Prostate gland (tissue), 2 donors: ENCODE results near the gene ZNRF2. TPM values are rescaled to one million over a fixed set of nuclear protein-coding genes. Genes with fewer than 3 reads are reported as not detected.

Source experiments
- DNase-seq: peaks from one replicate; pipeline ENCODE4 v3.0.0-alpha.2; 2019; ENCODE audit warnings: low spot score
- H3K27ac ChIP-seq, 2 donors: fragments of 200-600 bp; sonication (generic); 2 replicates each; pipeline ENCODE4 v1.5.1; 2017 to 2019
- H3K27me3 ChIP-seq: fragments of 200-600 bp; sonication (generic); replicated peaks from 2 replicates; pipeline ENCODE4 v1.5.1; 2019; ENCODE audit not compliant: insufficient read depth
- H3K36me3 ChIP-seq, 2 donors: fragments of 200-600 bp; sonication (generic); 1 replicate in 1 of 2; 2 replicates in 1 of 2; pipeline versions ENCODE4 v1.5.1 to v1.8.1; 2017 to 2019
- H3K4me1 ChIP-seq: fragments of 200-600 bp; sonication (generic); replicated peaks from 2 replicates; pipeline ENCODE4 v1.5.1; 2019
- H3K4me3 ChIP-seq, 2 donors: fragments of 200-600 bp; sonication (generic); 2 replicates each; pipeline ENCODE4 v1.5.1; 2017 to 2019
- H3K9me3 ChIP-seq: fragments of 200-600 bp; sonication (generic); 2 replicates; pipeline ENCODE4 v1.5.1; 2017
- POLR2A ChIP-seq: fragments of 450-650 bp; IDR thresholded peaks from one replicate; pipeline ENCODE4 v1.6.1; 2016; ENCODE audit warnings: antibody characterized with exemption, mild to moderate bottlenecking
- POLR2AphosphoS5 ChIP-seq: sonication (generic); formaldehyde crosslinking; IDR thresholded peaks from one replicate; pipeline ENCODE4 v1.6.1; 2017; ENCODE audit warnings: antibody characterized with exemption
- WGBS: methylation state at CpG from one replicate; pipeline ENCODE4 v1.1.5; 2018; 5-methylcytosine and 5-hydroxymethylcytosine counted together
- intact Hi-C: fragments of 100-400 bp; cut with DNase I; formaldehyde crosslinking; loops from one replicate; pipeline ENCODE4 v1.14.2; 2022
- total RNA-seq, 2 donors: library from RNA; depleted of rRNA; stranded (reverse); fragments of >200 nt; gene quantifications; one replicate each; pipeline ENCODE4 v1.1.0, GENCODE V29; 2016
- TF ChIP-seq, protein P1 (sequence below), 4 experiments: fragments of 200-600 bp in 2 of 4; fragments of 450-650 bp in 2 of 4; sonication (generic) in 2 of 4; IDR thresholded peaks; 1 replicate in 3 of 4; 2 replicates in 1 of 4; pipeline ENCODE4 v1.5.1; 2016 to 2019; ENCODE audit warnings: antibody characterized with exemption in 4 of 4, mild to moderate bottlenecking in 2 of 4, moderate library complexity in 2 of 4

Gene ZNRF2
- total RNA-seq, 2 donors from 2014 or later: 23.0 to 35.2 TPM

DNA sequence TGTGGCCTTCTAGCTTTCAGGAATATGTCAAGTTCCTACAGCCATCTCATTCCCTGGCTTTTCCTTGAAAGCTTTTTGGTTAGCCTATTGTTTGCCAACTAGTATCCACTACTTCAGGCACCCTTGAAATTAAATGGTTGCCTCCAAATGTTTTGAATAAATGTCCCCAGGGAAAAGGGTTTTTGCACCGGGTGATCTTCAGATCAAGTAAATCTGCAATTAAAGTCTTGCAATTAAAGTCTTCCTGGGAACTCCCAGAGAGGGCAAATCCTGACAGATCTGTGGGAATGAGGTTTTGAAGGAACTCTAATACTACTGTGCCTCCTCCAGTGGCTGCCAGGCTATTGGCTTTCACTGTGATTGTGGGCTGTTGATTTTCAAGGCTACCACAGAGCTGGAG lies 17.7 kb upstream of the ZNRF2 start:
- no peaks in the 10 kb centered on the region for H3K4me1 ChIP-seq

GRCh38 chr7:30268586-30268985 lies 15.8 kb upstream of the ZNRF2 start:
- no peaks in the 10 kb centered on the region for H3K9me3 ChIP-seq
- no peaks in the 10 kb centered on the region for H3K27me3 ChIP-seq
- no peaks in the 10 kb centered on the region for H3K36me3 ChIP-seq
- no peaks in the 10 kb centered on the region for H3K4me1 ChIP-seq
- TF ChIP-seq POLR2AphosphoS5 (no peak), POLR2A (no peak)
- TF ChIP-seq, protein P1, sequence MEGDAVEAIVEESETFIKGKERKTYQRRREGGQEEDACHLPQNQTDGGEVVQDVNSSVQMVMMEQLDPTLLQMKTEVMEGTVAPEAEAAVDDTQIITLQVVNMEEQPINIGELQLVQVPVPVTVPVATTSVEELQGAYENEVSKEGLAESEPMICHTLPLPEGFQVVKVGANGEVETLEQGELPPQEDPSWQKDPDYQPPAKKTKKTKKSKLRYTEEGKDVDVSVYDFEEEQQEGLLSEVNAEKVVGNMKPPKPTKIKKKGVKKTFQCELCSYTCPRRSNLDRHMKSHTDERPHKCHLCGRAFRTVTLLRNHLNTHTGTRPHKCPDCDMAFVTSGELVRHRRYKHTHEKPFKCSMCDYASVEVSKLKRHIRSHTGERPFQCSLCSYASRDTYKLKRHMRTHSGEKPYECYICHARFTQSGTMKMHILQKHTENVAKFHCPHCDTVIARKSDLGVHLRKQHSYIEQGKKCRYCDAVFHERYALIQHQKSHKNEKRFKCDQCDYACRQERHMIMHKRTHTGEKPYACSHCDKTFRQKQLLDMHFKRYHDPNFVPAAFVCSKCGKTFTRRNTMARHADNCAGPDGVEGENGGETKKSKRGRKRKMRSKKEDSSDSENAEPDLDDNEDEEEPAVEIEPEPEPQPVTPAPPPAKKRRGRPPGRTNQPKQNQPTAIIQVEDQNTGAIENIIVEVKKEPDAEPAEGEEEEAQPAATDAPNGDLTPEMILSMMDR (IDR thresholded peaks at IDR 0.05): no peak
- 86% methylated on average over 6 of the region's 6 CpGs for WGBS
- DNase-seq: no peak
- H3K27ac ChIP-seq: no peak overlapping the region
- intact Hi-C loops: no loop called here
- no peak overlapping the region for H3K4me3 ChIP-seq

More for the DNA sequence above, 17.7 kb upstream of the ZNRF2 start:
- DNase-seq: no peak
- no peaks in the 10 kb centered on the region for H3K27me3 ChIP-seq
- TF ChIP-seq, protein P1 (IDR thresholded peaks at IDR 0.05): no peak
- TF ChIP-seq POLR2AphosphoS5 (no peak), POLR2A (no peak)
- intact Hi-C loops: no loop called here
- H3K27ac ChIP-seq: no peak overlapping the region
- H3K9me3 ChIP-seq: no peaks in the 10 kb centered on the region
- 37% methylated on average over 1 of the region's 1 CpG for WGBS
- H3K36me3 ChIP-seq: no peaks in the 10 kb centered on the region
- H3K4me3 ChIP-seq: no peak overlapping the region

DNA sequence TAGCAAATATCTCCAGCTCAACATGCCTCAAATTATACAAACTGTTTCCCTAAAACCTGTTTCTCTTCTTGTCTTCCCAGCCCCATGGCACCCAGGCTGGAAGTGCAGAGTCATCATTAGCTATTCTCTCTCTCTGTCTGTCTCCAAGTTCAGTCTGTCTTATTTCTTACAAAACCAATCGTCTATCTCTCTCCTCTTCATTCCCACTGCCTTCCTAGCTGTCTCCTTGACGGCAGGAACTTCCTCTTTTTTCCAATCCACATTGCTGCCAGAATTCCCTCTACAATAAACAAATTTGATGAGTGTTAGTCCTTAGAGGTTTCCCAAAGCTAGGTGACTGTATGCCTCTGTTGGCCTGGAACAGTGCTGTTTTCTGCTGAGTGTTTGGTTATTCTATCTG lies 14.9 kb upstream of the ZNRF2 start:
- 39% methylated on average over 2 of the region's 2 CpGs for WGBS
- Histone ChIP-seq H3K27me3 (no peaks in the 10 kb centered on the region), H3K9me3 (no peaks in the 10 kb centered on the region), H3K36me3 (no peaks in the 10 kb centered on the region), H3K27ac (no peak overlapping the region), H3K4me3 (no peak overlapping the region), H3K4me1 (no peaks in the 10 kb centered on the region)
- no peak for TF ChIP-seq POLR2A
- intact Hi-C loops: no loop called here
- DNase-seq: no peak

- no peak overlapping the region for H3K27ac ChIP-seq
- intact Hi-C loops: loop anchor here (10.0 kb wide), 1 partner anchor 294 kb away; no protein-coding TSS in a partner anchor
- no peaks in the 10 kb centered on the region for H3K4me1 ChIP-seq
- no peak overlapping the region for H3K4me3 ChIP-seq
- DNase-seq: no peak
- H3K36me3 ChIP-seq: no peaks in the 10 kb centered on the region
- TF ChIP-seq, protein P1 (IDR thresholded peaks at IDR 0.05): no peak
- no peak for TF ChIP-seq POLR2AphosphoS5
- no peak for TF ChIP-seq POLR2A
- 93% methylated on average over 4 of the region's 4 CpGs for WGBS
- H3K27me3 ChIP-seq: no peaks in the 10 kb centered on the region
- H3K9me3 ChIP-seq: no peaks in the 10 kb centered on the region
These were observed 13.5 kb upstream of the ZNRF2 start for GRCh38 chr7:30270921-30271320.

DNA sequence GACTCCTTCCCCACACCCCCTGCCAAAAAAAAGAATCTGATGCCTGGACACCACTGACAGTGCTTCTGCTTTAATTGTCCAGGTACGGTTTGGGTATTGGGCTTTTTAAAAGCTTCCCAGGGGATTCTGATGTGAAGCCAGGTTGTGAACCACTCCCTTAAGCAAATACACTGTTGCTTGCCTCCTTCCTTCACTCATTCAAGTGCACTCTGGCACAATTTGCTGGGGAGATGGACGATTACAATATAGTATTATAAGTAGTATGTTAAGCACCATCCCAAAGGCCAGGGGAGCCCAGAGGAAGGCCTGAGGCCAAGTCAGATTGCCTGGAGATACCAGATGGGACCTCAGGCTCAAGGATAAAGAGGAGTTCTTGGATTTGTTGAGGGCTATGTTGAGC lies 12.3 kb upstream of the ZNRF2 start:
- Histone ChIP-seq H3K9me3 (no peaks in the 10 kb centered on the region), H3K4me3 (no peak overlapping the region), H3K27ac (no peak overlapping the region), H3K4me1 (no peaks in the 10 kb centered on the region), H3K27me3 (no peaks in the 10 kb centered on the region), H3K36me3 (no peaks in the 10 kb centered on the region)
- no peak for DNase-seq
- intact Hi-C loops: loop anchor here (1.0 to 10.0 kb wide), 2 partner anchors 140 to 293 kb away; no protein-coding TSS in a partner anchor
- TF ChIP-seq, protein P1 (IDR thresholded peaks at IDR 0.05): no peak
- TF ChIP-seq POLR2A (no peak), POLR2AphosphoS5 (no peak)
- 61% methylated on average over 2 of the region's 2 CpGs for WGBS
